Measurements from ENCODE around the gene C15orf39.

GRCh38 chr15:75228787-75229186 is 27.1 kb downstream of the C15orf39 start:
- no peak for TF ChIP-seq EP300 (IDR thresholded peaks at IDR 0.05)
- no peak for TF ChIP-seq CTCF (IDR thresholded peaks at IDR 0.05)
